Breast epithelium (tissue), 4 donors: ENCODE measurements around the gene SDK1. TPM values are rescaled to one million over a fixed set of nuclear protein-coding genes. Genes with fewer than 3 reads are reported as not detected.
"Not testable (repeated sequence)": the region's sequence is repeated elsewhere in the genome, so short reads cannot be mapped to it uniquely, and the experiment has no call there.

ENCODE experiments used
- DNase-seq, 2 donors: peaks; one replicate each; pipeline ENCODE4 v3.0.0-alpha.2; 2019; ENCODE audit warnings: low spot score in 2 of 2
- H3K27ac ChIP-seq, 2 donors: fragments of 200-600 bp; sonication (generic) in 1 of 2; one replicate each; pipeline ENCODE4 v1.5.1; 2016 to 2019; ENCODE audit warnings: mild to moderate bottlenecking in 1 of 2
- H3K27me3 ChIP-seq, 2 donors: fragments of 200-600 bp; sonication (generic) in 1 of 2; one replicate each; pipeline versions ENCODE4 v1.5.1 to v1.6.0; 2017 to 2019; ENCODE audit warnings: control low read depth in 1 of 2, mild to moderate bottlenecking in 1 of 2
- H3K36me3 ChIP-seq: fragments of 200-600 bp; one replicate; pipeline ENCODE4 v1.5.1; 2019
- H3K4me1 ChIP-seq, 2 donors: fragments of 200-600 bp; sonication (generic); one replicate each; pipeline ENCODE4 v1.5.1; 2016 to 2019; ENCODE audit warnings: control low read depth in 1 of 2
- H3K4me3 ChIP-seq, 3 donors: fragments of 200-600 bp; sonication (generic); 1 replicate in 2 of 3; 2 replicates in 1 of 3; pipeline ENCODE4 v1.5.1; 2016 to 2019; ENCODE audit warnings: mild to moderate bottlenecking in 3 of 3, moderate library complexity in 2 of 3
- H3K9me3 ChIP-seq, 2 donors: fragments of 200-600 bp; sonication (generic) in 1 of 2; one replicate each; pipeline ENCODE4 v1.5.1; 2016 to 2019; ENCODE audit warnings: control low read depth in 1 of 2
- CTCF ChIP-seq, 3 donors: fragments of 450-650 bp; IDR thresholded peaks; one replicate each; pipeline ENCODE4 v1.5.1; 2016 to 2017; ENCODE audit warnings: antibody characterized with exemption in 3 of 3, mild to moderate bottlenecking in 3 of 3, moderate library complexity in 3 of 3
- POLR2A ChIP-seq: fragments of 450-650 bp; IDR thresholded peaks from one replicate; pipeline ENCODE4 v1.6.1; 2016; ENCODE audit warnings: antibody characterized with exemption, mild to moderate bottlenecking, moderate library complexity
- POLR2AphosphoS5 ChIP-seq, 3 donors: sonication (generic); formaldehyde crosslinking; IDR thresholded peaks; one replicate each; pipeline ENCODE4 v1.6.1; 2017; ENCODE audit warnings: antibody characterized with exemption in 3 of 3
- intact Hi-C: fragments of 100-400 bp; cut with DNase I; formaldehyde crosslinking; loops from one replicate; pipeline ENCODE4 v1.15.1; 2023; ENCODE audit warnings: low total_unique reads
- total RNA-seq, 3 donors: library from RNA; depleted of rRNA; stranded (reverse); fragments of >200 nt; gene quantifications; one replicate each; pipeline ENCODE4 v1.1.0, GENCODE V29; 2016

SDK1 gene
- total RNA-seq, 3 donors from 2014 or later = 3.7 to 18.2 (median 6.6) TPM

- Histone ChIP-seq H3K4me1 (no peaks in the 10 kb centered on the region), H3K36me3 (no peaks in the 10 kb centered on the region), H3K9me3 (no peaks in the 10 kb centered on the region), H3K4me3 (peak overlapping the region in 1 of 3 donors; percentile 22), H3K27ac (no peak overlapping the region), H3K27me3 (no peaks in the 10 kb centered on the region)
- intact Hi-C loops = no loop called here
- peak in 1 of 2 donors; percentile 38 for DNase-seq
- TF ChIP-seq POLR2A (no peak), POLR2AphosphoS5 (IDR thresholded peaks at IDR 0.05) (no peak), CTCF (IDR thresholded peaks at IDR 0.05) (no peak)
Measured at GRCh38 chr7:4216016-4216415, 915.0 kb downstream of the SDK1 start.

GRCh38 chr7:4217126-4217660 lies 916.1 kb downstream of the SDK1 start:
- H3K27me3 ChIP-seq, H3K4me1 ChIP-seq, H3K27ac ChIP-seq, DNase-seq, intact Hi-C loops, H3K9me3 ChIP-seq, H3K36me3 ChIP-seq, H3K4me3 ChIP-seq: not testable (repeated sequence)

DNA sequence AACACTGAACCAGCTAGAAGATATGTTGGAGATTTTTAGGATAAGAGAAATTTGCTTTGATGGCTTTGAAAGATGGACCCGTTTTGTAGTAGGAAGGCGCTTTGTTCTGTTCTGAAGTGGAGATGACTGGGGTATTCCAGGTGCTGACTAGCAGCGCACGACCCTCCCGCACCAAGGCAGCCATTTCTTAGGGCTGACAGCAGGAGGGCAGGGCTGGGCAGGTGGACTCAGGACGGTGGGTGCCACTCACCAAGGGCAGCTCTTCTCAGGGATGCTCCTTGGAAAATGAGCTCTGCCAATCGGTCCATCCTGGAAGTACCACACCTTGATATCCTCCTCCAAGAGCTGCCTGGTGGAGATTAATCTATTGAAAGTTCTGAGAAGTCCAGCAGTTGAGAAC lies 917.4 kb downstream of the SDK1 start:
- no peak overlapping the region for H3K4me3 ChIP-seq
- no peak for DNase-seq
- no peaks in the 10 kb centered on the region for H3K36me3 ChIP-seq
- H3K27ac ChIP-seq = no peak overlapping the region
- intact Hi-C loops = no loop called here
- no peaks in the 10 kb centered on the region for H3K4me1 ChIP-seq
- H3K9me3 ChIP-seq = no peaks in the 10 kb centered on the region
- no peaks in the 10 kb centered on the region for H3K27me3 ChIP-seq
- no peak for TF ChIP-seq POLR2A
- TF ChIP-seq POLR2AphosphoS5 (IDR thresholded peaks at IDR 0.05) = no peak
- no peak for TF ChIP-seq CTCF (IDR thresholded peaks at IDR 0.05)

- Histone ChIP-seq H3K9me3 (no peaks in the 10 kb centered on the region), H3K27me3 (no peaks in the 10 kb centered on the region), H3K36me3 (no peaks in the 10 kb centered on the region), H3K4me1 (no peaks in the 10 kb centered on the region), H3K4me3 (no peak overlapping the region), H3K27ac (no peak overlapping the region)
- intact Hi-C loops = no loop called here
- no peak for DNase-seq
- TF ChIP-seq CTCF (IDR thresholded peaks at IDR 0.05) (no peak), POLR2A (no peak), POLR2AphosphoS5 (IDR thresholded peaks at IDR 0.05) (no peak)
Measured at GRCh38 chr7:4220011-4220410, 919.0 kb downstream of the SDK1 start.

DNA sequence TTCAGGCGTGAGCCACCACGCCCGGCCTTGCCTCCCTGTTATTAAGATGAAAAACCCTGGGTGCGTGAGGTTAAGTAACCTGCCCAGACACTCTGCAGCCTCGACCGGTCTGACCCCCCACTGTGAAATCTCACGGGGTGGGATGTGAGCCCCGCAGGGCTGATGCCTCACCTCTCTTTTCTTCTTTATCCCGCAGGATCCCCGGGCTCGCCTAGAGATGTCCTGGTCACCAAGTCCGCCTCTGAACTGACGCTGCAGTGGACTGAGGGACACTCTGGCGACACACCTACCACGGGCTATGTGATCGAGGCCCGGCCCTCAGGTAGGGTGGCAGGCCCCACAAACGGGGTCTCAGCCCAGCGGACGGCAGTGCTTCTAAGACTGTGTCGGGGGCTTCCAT lies 920.0 kb downstream of the SDK1 start:
- Histone ChIP-seq H3K4me3 (no peak overlapping the region), H3K36me3 (no peaks in the 10 kb centered on the region), H3K4me1 (no peaks in the 10 kb centered on the region), H3K27me3 (no peaks in the 10 kb centered on the region), H3K27ac (no peak overlapping the region), H3K9me3 (no peaks in the 10 kb centered on the region)
- TF ChIP-seq POLR2AphosphoS5 (IDR thresholded peaks at IDR 0.05) (no peak), CTCF (IDR thresholded peaks at IDR 0.05) (no peak), POLR2A (no peak)
- intact Hi-C loops = no loop called here
- DNase-seq = no peak

DNA sequence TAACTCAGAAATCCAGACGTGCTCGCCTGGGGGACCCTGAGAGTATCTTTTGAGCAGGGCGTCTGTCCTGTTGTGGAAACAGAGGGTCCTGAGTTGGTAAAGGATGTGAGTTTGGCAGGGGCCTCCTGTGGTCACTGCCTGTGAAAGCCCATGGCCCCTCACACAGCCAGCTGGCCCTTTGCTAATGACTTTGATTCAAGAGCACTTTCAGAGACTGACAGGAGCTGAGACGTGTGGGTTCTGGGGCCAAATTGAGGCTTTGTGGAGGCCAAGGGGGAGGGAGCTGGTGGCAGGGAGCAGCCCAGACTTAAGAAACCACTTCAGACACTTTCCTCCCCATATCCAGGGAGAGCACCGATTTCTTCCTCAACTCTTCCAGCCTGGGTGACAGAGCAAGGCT lies 921.6 kb downstream of the SDK1 start:
- no peaks in the 10 kb centered on the region for H3K4me1 ChIP-seq
- no peaks in the 10 kb centered on the region for H3K36me3 ChIP-seq
- TF ChIP-seq POLR2AphosphoS5 (IDR thresholded peaks at IDR 0.05) (no peak), CTCF (IDR thresholded peaks at IDR 0.05) (no peak)
- H3K9me3 ChIP-seq = no peaks in the 10 kb centered on the region
- H3K27me3 ChIP-seq = no peaks in the 10 kb centered on the region
- H3K27ac ChIP-seq = no peak overlapping the region
- intact Hi-C loops = no loop called here
- no peak for DNase-seq
- no peak overlapping the region for H3K4me3 ChIP-seq
